HCT116 (cell line): Measurements from ENCODE around the gene HCN3.

Experiments used
- EZH2phosphoT487 ChIP-seq: fragments of 200-600 bp; IDR thresholded peaks from 2 replicates; pipeline ENCODE4 v1.6.1; 2018; ENCODE audit warnings: antibody characterized with exemption, borderline replicate concordance
- FOSL1 ChIP-seq: IDR thresholded peaks from 2 replicates; pipeline ENCODE4 v1.6.1; 2012; ENCODE audit warnings: low read depth
- TF ChIP-seq, protein P1 (sequence below): IDR thresholded peaks from 2 replicates; pipeline ENCODE4 v1.6.1; 2011; ENCODE audit warnings: mild to moderate bottlenecking, low read length, moderate library complexity; ENCODE audit not compliant: insufficient replicate concordance; ENCODE audit errors: extremely low read depth

DNA sequence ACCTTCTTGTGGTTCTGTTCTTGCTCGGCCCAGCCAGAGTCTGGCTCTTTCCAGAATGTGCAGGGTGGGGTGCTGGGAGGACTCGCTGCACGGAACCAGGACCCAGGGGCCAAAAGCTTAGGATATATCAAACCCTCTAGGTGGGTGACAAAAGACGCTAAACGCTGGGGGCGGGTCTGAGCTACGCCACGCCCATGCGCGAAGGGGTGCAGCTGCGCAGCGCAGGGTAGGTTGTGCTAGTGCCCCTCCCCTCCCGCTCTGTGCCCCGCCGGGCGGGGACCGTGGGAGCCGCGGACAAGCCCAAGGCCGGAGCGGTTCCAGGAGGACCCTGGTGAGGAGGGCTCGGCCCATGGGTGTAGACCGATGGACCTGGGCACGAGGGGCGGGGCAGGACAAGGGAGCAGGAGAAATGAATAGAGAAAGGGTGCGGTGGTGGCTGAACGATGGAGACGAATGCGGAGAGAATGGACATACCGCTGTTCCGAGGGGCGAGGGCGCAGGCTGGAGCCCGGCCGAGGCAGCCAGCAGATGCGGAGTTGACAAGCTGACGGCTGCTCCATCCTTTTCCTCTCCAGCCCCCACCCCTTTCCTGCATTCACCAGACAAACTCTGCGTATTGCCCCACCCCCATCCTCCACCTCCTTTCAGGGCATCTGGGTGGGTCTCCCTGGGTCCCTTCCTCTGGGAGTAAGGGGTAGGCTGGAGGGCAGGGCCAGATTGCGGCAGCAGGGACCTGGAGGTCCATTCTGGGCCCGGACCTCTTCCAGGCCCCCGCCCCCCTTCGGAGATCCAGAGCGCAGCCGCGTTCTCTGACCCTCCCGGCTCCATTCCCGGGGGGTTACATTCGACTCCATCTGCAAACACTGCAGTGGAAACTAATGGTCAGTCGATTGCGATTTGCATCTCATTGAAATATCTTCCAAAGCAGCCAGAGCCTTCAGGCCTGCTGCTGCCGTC lies 43.7 kb downstream of the HCN3 start, which contains the start of gene RUSC1:
- TF ChIP-seq EZH2phosphoT487 (no peak), FOSL1 (no peak)
- TF ChIP-seq, protein P1, sequence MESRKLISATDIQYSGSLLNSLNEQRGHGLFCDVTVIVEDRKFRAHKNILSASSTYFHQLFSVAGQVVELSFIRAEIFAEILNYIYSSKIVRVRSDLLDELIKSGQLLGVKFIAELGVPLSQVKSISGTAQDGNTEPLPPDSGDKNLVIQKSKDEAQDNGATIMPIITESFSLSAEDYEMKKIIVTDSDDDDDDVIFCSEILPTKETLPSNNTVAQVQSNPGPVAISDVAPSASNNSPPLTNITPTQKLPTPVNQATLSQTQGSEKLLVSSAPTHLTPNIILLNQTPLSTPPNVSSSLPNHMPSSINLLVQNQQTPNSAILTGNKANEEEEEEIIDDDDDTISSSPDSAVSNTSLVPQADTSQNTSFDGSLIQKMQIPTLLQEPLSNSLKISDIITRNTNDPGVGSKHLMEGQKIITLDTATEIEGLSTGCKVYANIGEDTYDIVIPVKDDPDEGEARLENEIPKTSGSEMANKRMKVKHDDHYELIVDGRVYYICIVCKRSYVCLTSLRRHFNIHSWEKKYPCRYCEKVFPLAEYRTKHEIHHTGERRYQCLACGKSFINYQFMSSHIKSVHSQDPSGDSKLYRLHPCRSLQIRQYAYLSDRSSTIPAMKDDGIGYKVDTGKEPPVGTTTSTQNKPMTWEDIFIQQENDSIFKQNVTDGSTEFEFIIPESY, result no peak
